Measurements from ENCODE around the gene BDKRB2.

GRCh38 chr14:96237641-96238040 is 33.0 kb downstream of the BDKRB2 start:
- TF ChIP-seq CTCF (IDR thresholded peaks at IDR 0.05), result no peak
- TF ChIP-seq POLR2A (IDR thresholded peaks at IDR 0.05), result no peak

Data from thyroid gland (tissue), 4 donors.